K562 (cell line): ENCODE measurements around the gene MEF2D. TPM values are rescaled to one million over a fixed set of nuclear protein-coding genes. Genes with fewer than 3 reads are reported as not detected.

Source experiments
- ATF4 ChIP-seq: fragments of 450-650 bp; formaldehyde crosslinking; IDR thresholded peaks from 2 replicates; pipeline ENCODE4 v1.4.0; 2022; ENCODE audit warnings: mild to moderate bottlenecking, moderate library complexity
- CTCFL ChIP-seq: IDR thresholded peaks from 2 replicates; pipeline ENCODE4 v1.6.1; 2011; ENCODE audit warnings: borderline replicate concordance, low read depth, mild to moderate bottlenecking, moderate library complexity, low read length; ENCODE audit not compliant: insufficient read depth, poor library complexity, severe bottlenecking
- GATAD2B ChIP-seq: fragments of 450-650 bp; IDR thresholded peaks from 2 replicates; pipeline ENCODE4 v1.6.1; 2017; ENCODE audit warnings: mild to moderate bottlenecking, borderline replicate concordance
- GMEB1 ChIP-seq: fragments of 250-450 bp; sonication (Bioruptor Pico); IDR thresholded peaks from 2 replicates; pipeline ENCODE4 v1.4.0; 2020; ENCODE audit warnings: mild to moderate bottlenecking
- HDAC3 ChIP-seq: fragments of 450-650 bp; IDR thresholded peaks from 2 replicates; pipeline ENCODE4 v1.6.1; 2018; ENCODE audit warnings: borderline replicate concordance, mild to moderate bottlenecking, moderate library complexity; ENCODE audit not compliant: partially characterized antibody
- HSF4 ChIP-seq: fragments of 250-450 bp; sonication (Bioruptor Pico); IDR thresholded peaks from 2 replicates; pipeline ENCODE4 v2.1.2; 2022; ENCODE audit warnings: mild to moderate bottlenecking, moderate library complexity, borderline replicate concordance
- IRF1 ChIP-seq: sonication (generic); formaldehyde crosslinking; IDR thresholded peaks from 2 replicates; pipeline ENCODE4 v1.8.0; 2022; ENCODE audit warnings: missing genetic modification reagents, mild to moderate bottlenecking, borderline replicate concordance
- KAT2B ChIP-seq: IDR thresholded peaks from one replicate; pipeline ENCODE4 v1.6.1; 2012; ENCODE audit warnings: low read depth, mild to moderate bottlenecking, control low read depth, inconsistent platforms, low read length, moderate library complexity
- LEF1 ChIP-seq: fragments of 450-650 bp; IDR thresholded peaks from 2 replicates; pipeline ENCODE4 v1.6.1; 2016; ENCODE audit warnings: mild to moderate bottlenecking
- RERE ChIP-seq: sonication (generic); formaldehyde crosslinking; IDR thresholded peaks from 2 replicates; pipeline ENCODE4 v1.8.0; 2023; ENCODE audit warnings: missing genetic modification reagents, mild to moderate bottlenecking, borderline replicate concordance
- SP2 ChIP-seq: IDR thresholded peaks from 2 replicates; pipeline ENCODE4 v1.6.1; 2011; ENCODE audit warnings: mild to moderate bottlenecking, low read depth, low read length, moderate library complexity; ENCODE audit not compliant: poor library complexity, severe bottlenecking; ENCODE audit errors: extremely low read depth
- ZBTB7A ChIP-seq: IDR thresholded peaks from 2 replicates; pipeline ENCODE4 v1.6.1; 2011; ENCODE audit warnings: low read depth, mild to moderate bottlenecking, low read length, moderate library complexity, borderline replicate concordance; ENCODE audit not compliant: control insufficient read depth
- ZFP30 ChIP-seq: fragments of 250-450 bp; sonication (Bioruptor Pico); IDR thresholded peaks from 2 replicates; pipeline ENCODE4 v1.8.0; 2022; ENCODE audit warnings: moderate library complexity, mild to moderate bottlenecking, inconsistent platforms, borderline replicate concordance
- ZNF165 ChIP-seq: fragments of 250-450 bp; sonication (Bioruptor Pico); IDR thresholded peaks from 2 replicates; pipeline ENCODE4 v1.4.0; 2020; ENCODE audit warnings: borderline replicate concordance
- ZNF77 ChIP-seq: fragments of 250-450 bp; sonication (Bioruptor Pico); IDR thresholded peaks from 2 replicates; pipeline ENCODE4 v1.5.0; 2020
- polyA plus RNA-seq, 8 experiments: library from polyadenylated mRNA; depleted of rRNA in 4 of 8; stranded (reverse) in 5 of 8; unstranded in 3 of 8; fragments of >200 nt; fragmentation: Nextera tagmentation in 2 of 8; fragmentation: Illumina TruSeq in 1 of 8; extraction: Ambion mirVana in 2 of 8; extraction: Trizol in 1 of 8; gene quantifications; 2 replicates each; pipeline versions ENCODE4 v1.2.1 to v1.2.3, GENCODE V29; 2011 to 2014; ENCODE audit warnings: inconsistent platforms in 1 of 8, missing spikeins in 1 of 8
- total RNA-seq, 7 experiments: library from RNA; depleted of rRNA in 6 of 7; stranded (reverse); fragments of >200 nt in 6 of 7; fragmentation: Illumina TruSeq in 2 of 7; extraction: Trizol in 2 of 7; gene quantifications; 2 replicates each; pipeline versions ENCODE4 v1.2.1 to v1.2.3, GENCODE V29; 2011 to 2021; ENCODE audit warnings: low replicate concordance in 1 of 7

MEF2D gene
- total and polyA plus RNA-seq, 9 of the 15 experiments (the other 6 are each of a cell fraction or from before 2014, with no cell fraction given), result 0.10 to 19.5 (median 2.6) TPM

- TF ChIP-seq ZBTB7A, result peak; percentile 49
- peak; percentile 67 for TF ChIP-seq SP2
- TF ChIP-seq GMEB1, result peak; percentile 40; the same call in 1 of the 2 replicates
- TF ChIP-seq ZNF165 (CRISPR knock-in tag), result no peak
- TF ChIP-seq ZNF77 (CRISPR knock-in tag), result no peak
- 0 out of 2 replicates have a peak, but pooled peaks have one; percentile 80 for TF ChIP-seq IRF1 (CRISPR knock-in tag)
- no peak for TF ChIP-seq CTCFL
- no peak for TF ChIP-seq KAT2B
- no peak for TF ChIP-seq HSF4
- TF ChIP-seq ATF4 (CRISPR knock-in tag), result 0 out of 2 replicates have a peak, but pooled peaks have one; percentile 8
- no peak for TF ChIP-seq GATAD2B
- TF ChIP-seq LEF1, result no peak
- TF ChIP-seq HDAC3, result no peak
- TF ChIP-seq RERE, result no peak
- TF ChIP-seq ZFP30, result no peak
Observed at GRCh38 chr1:156500793-156501506, 375 bp upstream of the MEF2D start (continued).
